Osteocyte (in vitro differentiated cells): ENCODE measurements around the gene RSRC1. TPM values are rescaled to one million over a fixed set of nuclear protein-coding genes. Genes with fewer than 3 reads are reported as not detected.

Experiments
- DNase-seq: peaks from one replicate; pipeline ENCODE4 v3.0.0; 2021; ENCODE audit warnings: mixed read lengths; ENCODE audit not compliant: unreplicated experiment; ENCODE audit errors: extremely low spot score
- H3K27ac Mint-ChIP-seq: one replicate; pipeline ENCODE4 v1.8.0; 2021; ENCODE audit warnings: mild to moderate bottlenecking, mixed read lengths; ENCODE audit not compliant: unreplicated experiment
- H3K27me3 Mint-ChIP-seq: one replicate; pipeline ENCODE4 v1.8.0; 2021; ENCODE audit warnings: mixed read lengths; ENCODE audit not compliant: unreplicated experiment
- H3K36me3 Mint-ChIP-seq: one replicate; pipeline ENCODE4 v1.8.0; 2021; ENCODE audit warnings: mixed read lengths; ENCODE audit not compliant: unreplicated experiment
- H3K4me1 Mint-ChIP-seq: one replicate; pipeline ENCODE4 v1.8.0; 2021; ENCODE audit warnings: mixed read lengths; ENCODE audit not compliant: unreplicated experiment
- H3K4me3 Mint-ChIP-seq: one replicate; pipeline ENCODE4 v1.8.0; 2021; ENCODE audit warnings: mild to moderate bottlenecking, moderate library complexity, mixed read lengths; ENCODE audit not compliant: unreplicated experiment
- H3K9me3 Mint-ChIP-seq: one replicate; pipeline ENCODE4 v1.8.0; 2021; ENCODE audit warnings: mixed read lengths; ENCODE audit not compliant: unreplicated experiment
- CTCF ChIP-seq: fragments of 200-600 bp; sonication (generic); IDR thresholded peaks from 2 replicates; pipeline ENCODE4 v1.5.0; 2021; ENCODE audit warnings: antibody characterized with exemption, mild to moderate bottlenecking, moderate library complexity
- total RNA-seq: library from RNA; stranded (reverse); gene quantifications from 2 replicates; pipeline ENCODE4 v1.2.1, GENCODE V29; 2021

The RSRC1 gene
- total RNA-seq, 1 donor from 2014 or later = 26.3 TPM

DNA sequence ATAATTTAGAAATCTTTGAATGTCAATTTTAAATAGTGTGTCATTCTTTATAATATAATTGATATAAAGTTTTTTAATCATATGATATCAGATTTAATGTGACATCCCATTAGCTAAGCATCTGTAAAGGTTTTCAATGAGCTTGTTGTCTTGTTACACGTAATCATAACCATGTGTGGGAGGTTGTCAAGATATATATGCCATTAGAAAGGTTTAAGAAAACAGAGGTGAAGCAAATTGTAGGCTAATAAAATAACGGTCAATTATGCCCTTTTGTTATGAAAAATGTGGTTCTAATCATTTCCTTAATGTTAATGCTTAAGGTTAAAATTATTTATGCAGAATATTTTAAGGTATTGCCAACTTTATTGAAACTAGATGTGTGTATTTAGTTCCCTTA is 56.3 kb downstream of the RSRC1 start:
- H3K27me3 Mint-ChIP-seq = no peaks in the 10 kb centered on the region
- TF ChIP-seq CTCF = no peak
- peaks cover 3% of the 10 kb centered on the region for H3K36me3 Mint-ChIP-seq
- no peak overlapping the region for H3K27ac Mint-ChIP-seq
- H3K9me3 Mint-ChIP-seq = no peaks in the 10 kb centered on the region
- no peak overlapping the region for H3K4me3 Mint-ChIP-seq
- no peak for DNase-seq
- H3K4me1 Mint-ChIP-seq = peaks cover 37% of the 10 kb centered on the region

GRCh38 chr3:158167737-158168557 is 58.1 kb downstream of the RSRC1 start:
- no peak for DNase-seq
- Mint-ChIP-seq H3K4me3 (no peak overlapping the region), H3K27me3 (no peaks in the 10 kb centered on the region), H3K9me3 (no peaks in the 10 kb centered on the region), H3K36me3 (peaks cover 3% of the 10 kb centered on the region), H3K27ac (peak overlapping the region; percentile 56), H3K4me1 (peaks cover 37% of the 10 kb centered on the region)
- TF ChIP-seq CTCF = no peak

DNA sequence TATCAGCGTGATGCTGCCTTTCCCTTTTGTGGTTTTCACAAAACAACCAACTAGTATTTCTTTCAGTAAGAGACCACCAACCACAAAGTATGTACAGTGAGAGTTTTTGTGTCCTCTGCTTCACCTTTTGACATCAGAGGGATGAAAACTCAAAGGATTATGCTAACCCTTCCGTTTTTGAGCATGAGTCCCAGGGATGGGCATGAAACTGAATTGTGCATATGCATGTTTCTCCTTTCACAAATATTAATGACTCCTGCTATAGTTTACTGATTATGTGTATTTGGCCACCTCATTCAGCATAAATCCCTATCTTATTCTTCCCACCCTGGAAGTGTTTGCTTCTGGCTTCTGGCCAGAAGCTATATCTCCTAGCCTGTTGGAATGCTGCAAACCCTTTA is 59.2 kb downstream of the RSRC1 start:
- no peak for DNase-seq
- Mint-ChIP-seq H3K27ac (peak overlapping the region; percentile 73), H3K36me3 (peaks cover 3% of the 10 kb centered on the region), H3K4me1 (peaks cover 37% of the 10 kb centered on the region), H3K4me3 (no peak overlapping the region), H3K9me3 (no peaks in the 10 kb centered on the region), H3K27me3 (no peaks in the 10 kb centered on the region)
- TF ChIP-seq CTCF = no peak

DNA sequence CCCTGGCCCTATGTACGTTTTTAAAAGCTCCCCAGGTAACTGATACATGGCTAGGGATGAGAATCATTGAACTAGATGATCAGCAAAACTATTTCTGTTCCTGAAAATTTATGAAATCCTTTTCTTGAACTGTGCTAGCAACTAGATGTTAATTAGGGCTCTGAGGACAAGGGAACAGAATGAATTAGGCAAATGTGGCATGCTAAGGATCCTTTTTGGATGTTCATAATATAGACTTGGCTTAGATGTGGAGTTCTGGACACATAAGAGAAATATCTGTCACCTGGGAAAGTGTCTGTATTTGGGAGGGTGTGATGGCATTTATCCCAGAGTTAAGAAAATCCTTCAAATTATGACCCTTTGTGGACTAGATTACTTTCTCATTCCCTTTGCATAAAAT is 71.2 kb downstream of the RSRC1 start:
- TF ChIP-seq CTCF = no peak
- Mint-ChIP-seq H3K4me3 (no peak overlapping the region), H3K4me1 (no peaks in the 10 kb centered on the region), H3K27me3 (no peaks in the 10 kb centered on the region), H3K9me3 (peaks cover 2% of the 10 kb centered on the region), H3K27ac (no peak overlapping the region), H3K36me3 (peaks cover 11% of the 10 kb centered on the region)
- DNase-seq = no peak

GRCh38 chr3:158185711-158186110 is 75.8 kb downstream of the RSRC1 start:
- Mint-ChIP-seq H3K4me1 (no peaks in the 10 kb centered on the region), H3K9me3 (no peaks in the 10 kb centered on the region), H3K36me3 (peaks cover 3% of the 10 kb centered on the region), H3K27ac (no peak overlapping the region), H3K27me3 (no peaks in the 10 kb centered on the region), H3K4me3 (no peak overlapping the region)
- no peak for DNase-seq
- TF ChIP-seq CTCF = no peak
